WTC11 (cell line): ENCODE measurements around the gene SMARCA2.

Source experiments
- MAX ChIP-seq: sonication (generic); formaldehyde crosslinking; IDR thresholded peaks from 2 replicates; pipeline ENCODE4 v1.8.0; 2022; ENCODE audit warnings: mild to moderate bottlenecking, missing genetic modification reagents
- TP53 ChIP-seq: sonication (generic); formaldehyde crosslinking; IDR thresholded peaks from 2 replicates; pipeline ENCODE4 v1.8.1; 2023; ENCODE audit warnings: mild to moderate bottlenecking, missing genetic modification reagents
- TF ChIP-seq, protein P1 (sequence below): sonication (generic); formaldehyde crosslinking; IDR thresholded peaks from 2 replicates; pipeline ENCODE4 v1.8.1; 2023; ENCODE audit warnings: mild to moderate bottlenecking, missing genetic modification reagents, moderate library complexity
- TF ChIP-seq, protein P2 (sequence below): sonication (generic); formaldehyde crosslinking; IDR thresholded peaks from 2 replicates; pipeline ENCODE4 v1.8.1; 2022; ENCODE audit warnings: low read depth, missing genetic modification reagents, borderline replicate concordance
- TF ChIP-seq, protein P3 (sequence below): fragments of 200-600 bp; IDR thresholded peaks from 2 replicates; pipeline ENCODE4 v1.8.0; 2022; ENCODE audit warnings: antibody characterized with exemption
- TF ChIP-seq, protein P4 (sequence below): fragments of 250-450 bp; sonication (Bioruptor Pico); IDR thresholded peaks from 2 replicates; pipeline ENCODE4 v2.1.2; 2022; ENCODE audit warnings: mild to moderate bottlenecking, moderate library complexity

DNA sequence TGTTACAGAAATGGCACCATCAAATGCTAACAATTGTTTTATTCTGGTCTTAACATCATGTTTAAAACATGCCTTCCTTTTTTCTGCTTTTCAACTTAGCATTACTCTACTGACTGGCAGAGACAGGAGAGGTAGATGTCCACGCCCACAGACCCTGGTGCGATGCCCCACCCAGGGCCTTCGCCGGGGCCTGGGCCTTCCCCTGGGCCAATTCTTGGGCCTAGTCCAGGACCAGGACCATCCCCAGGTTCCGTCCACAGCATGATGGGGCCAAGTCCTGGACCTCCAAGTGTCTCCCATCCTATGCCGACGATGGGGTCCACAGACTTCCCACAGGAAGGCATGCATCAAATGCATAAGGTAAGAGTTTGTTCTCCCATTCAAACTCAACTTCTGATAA, 13.7 kb downstream of the SMARCA2 start:
- TF ChIP-seq, protein P1, sequence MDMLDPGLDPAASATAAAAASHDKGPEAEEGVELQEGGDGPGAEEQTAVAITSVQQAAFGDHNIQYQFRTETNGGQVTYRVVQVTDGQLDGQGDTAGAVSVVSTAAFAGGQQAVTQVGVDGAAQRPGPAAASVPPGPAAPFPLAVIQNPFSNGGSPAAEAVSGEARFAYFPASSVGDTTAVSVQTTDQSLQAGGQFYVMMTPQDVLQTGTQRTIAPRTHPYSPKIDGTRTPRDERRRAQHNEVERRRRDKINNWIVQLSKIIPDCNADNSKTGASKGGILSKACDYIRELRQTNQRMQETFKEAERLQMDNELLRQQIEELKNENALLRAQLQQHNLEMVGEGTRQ, result no peak
- TF ChIP-seq MAX (no peak), TP53 (no peak)
- TF ChIP-seq, protein P2, sequence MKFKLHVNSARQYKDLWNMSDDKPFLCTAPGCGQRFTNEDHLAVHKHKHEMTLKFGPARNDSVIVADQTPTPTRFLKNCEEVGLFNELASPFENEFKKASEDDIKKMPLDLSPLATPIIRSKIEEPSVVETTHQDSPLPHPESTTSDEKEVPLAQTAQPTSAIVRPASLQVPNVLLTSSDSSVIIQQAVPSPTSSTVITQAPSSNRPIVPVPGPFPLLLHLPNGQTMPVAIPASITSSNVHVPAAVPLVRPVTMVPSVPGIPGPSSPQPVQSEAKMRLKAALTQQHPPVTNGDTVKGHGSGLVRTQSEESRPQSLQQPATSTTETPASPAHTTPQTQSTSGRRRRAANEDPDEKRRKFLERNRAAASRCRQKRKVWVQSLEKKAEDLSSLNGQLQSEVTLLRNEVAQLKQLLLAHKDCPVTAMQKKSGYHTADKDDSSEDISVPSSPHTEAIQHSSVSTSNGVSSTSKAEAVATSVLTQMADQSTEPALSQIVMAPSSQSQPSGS (CRISPR knock-in tag), result no peak
- TF ChIP-seq, protein P3, sequence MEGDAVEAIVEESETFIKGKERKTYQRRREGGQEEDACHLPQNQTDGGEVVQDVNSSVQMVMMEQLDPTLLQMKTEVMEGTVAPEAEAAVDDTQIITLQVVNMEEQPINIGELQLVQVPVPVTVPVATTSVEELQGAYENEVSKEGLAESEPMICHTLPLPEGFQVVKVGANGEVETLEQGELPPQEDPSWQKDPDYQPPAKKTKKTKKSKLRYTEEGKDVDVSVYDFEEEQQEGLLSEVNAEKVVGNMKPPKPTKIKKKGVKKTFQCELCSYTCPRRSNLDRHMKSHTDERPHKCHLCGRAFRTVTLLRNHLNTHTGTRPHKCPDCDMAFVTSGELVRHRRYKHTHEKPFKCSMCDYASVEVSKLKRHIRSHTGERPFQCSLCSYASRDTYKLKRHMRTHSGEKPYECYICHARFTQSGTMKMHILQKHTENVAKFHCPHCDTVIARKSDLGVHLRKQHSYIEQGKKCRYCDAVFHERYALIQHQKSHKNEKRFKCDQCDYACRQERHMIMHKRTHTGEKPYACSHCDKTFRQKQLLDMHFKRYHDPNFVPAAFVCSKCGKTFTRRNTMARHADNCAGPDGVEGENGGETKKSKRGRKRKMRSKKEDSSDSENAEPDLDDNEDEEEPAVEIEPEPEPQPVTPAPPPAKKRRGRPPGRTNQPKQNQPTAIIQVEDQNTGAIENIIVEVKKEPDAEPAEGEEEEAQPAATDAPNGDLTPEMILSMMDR, result no peak
- TF ChIP-seq, protein P4, sequence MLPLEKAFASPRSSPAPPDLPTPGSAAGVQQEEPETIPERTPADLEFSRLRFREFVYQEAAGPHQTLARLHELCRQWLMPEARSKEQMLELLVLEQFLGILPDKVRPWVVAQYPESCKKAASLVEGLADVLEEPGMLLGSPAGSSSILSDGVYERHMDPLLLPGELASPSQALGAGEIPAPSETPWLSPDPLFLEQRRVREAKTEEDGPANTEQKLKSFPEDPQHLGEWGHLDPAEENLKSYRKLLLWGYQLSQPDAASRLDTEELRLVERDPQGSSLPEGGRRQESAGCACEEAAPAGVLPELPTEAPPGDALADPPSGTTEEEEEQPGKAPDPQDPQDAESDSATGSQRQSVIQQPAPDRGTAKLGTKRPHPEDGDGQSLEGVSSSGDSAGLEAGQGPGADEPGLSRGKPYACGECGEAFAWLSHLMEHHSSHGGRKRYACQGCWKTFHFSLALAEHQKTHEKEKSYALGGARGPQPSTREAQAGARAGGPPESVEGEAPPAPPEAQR (CRISPR knock-in tag), result no peak
